Measurements from ENCODE around the gene MEF2A. TPM values are rescaled to one million over a fixed set of nuclear protein-coding genes. Genes with fewer than 3 reads are reported as not detected.
A peak's percentile ranks its signal among the peaks of the same experiment; 100 is the strongest.

The MEF2A gene
- total and polyA plus RNA-seq, 8 donors = 9.2 to 24.4 (median 15.9) TPM

GRCh38 chr15:99681990-99682389 is 116.2 kb downstream of the MEF2A start:
- intact Hi-C loops (cut with DNase I) = no loop called here
- H3K27me3 ChIP-seq = no peaks in the 10 kb centered on the region
- no peak overlapping the region for H3K4me3 ChIP-seq
- no peak overlapping the region for H3K27ac ChIP-seq
- no peaks in the 10 kb centered on the region for H3K9me3 ChIP-seq
- DNase-seq = no peak
- FAIRE-seq = no peak
- 89 to 93% methylated on average over 1 of the region's 1 CpG for WGBS, 2 donors
- H3K4me1 ChIP-seq = no peaks in the 10 kb centered on the region
- ATAC-seq = no peak
- TF ChIP-seq, protein P1, sequence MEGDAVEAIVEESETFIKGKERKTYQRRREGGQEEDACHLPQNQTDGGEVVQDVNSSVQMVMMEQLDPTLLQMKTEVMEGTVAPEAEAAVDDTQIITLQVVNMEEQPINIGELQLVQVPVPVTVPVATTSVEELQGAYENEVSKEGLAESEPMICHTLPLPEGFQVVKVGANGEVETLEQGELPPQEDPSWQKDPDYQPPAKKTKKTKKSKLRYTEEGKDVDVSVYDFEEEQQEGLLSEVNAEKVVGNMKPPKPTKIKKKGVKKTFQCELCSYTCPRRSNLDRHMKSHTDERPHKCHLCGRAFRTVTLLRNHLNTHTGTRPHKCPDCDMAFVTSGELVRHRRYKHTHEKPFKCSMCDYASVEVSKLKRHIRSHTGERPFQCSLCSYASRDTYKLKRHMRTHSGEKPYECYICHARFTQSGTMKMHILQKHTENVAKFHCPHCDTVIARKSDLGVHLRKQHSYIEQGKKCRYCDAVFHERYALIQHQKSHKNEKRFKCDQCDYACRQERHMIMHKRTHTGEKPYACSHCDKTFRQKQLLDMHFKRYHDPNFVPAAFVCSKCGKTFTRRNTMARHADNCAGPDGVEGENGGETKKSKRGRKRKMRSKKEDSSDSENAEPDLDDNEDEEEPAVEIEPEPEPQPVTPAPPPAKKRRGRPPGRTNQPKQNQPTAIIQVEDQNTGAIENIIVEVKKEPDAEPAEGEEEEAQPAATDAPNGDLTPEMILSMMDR (IDR thresholded peaks at IDR 0.05) = no peak
- H3K36me3 ChIP-seq = peaks cover 0 to 2% (median 0%) of the 10 kb centered on the region in 3 donors

DNA sequence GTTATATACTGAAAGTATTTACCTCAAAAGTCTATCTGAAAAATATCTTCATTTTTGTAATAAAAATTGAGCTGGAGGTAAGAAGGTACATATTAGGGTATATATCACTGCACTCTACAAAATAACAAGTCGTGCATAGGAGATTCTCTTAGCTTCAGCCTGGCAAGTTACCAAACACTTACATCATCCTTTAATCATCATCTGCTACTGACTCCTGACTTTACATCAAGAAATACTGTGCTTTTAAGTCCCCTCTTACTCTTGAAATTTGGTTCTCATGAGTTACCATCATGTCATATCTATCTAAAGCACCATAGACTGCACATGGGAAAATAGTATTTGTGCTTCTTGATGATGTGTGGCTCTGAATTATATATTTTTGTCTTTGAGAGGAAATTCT is 116.7 kb downstream of the MEF2A start:
- no peaks in the 10 kb centered on the region for H3K9me3 ChIP-seq
- intact Hi-C loops (cut with DNase I) = no loop called here
- TF ChIP-seq, protein P1 (IDR thresholded peaks at IDR 0.05) = no peak
- ATAC-seq (peak in 1 of 4 donors; percentile 39), DNase-seq (no peak), FAIRE-seq (no peak)
- no peaks in the 10 kb centered on the region for H3K27me3 ChIP-seq
- no peak overlapping the region for H3K27ac ChIP-seq
- 0 to 68% methylated on average over 1 of the region's 1 CpG for WGBS, 2 donors
- H3K4me3 ChIP-seq = no peak overlapping the region
- H3K36me3 ChIP-seq = no peaks in the 10 kb centered on the region
- H3K4me1 ChIP-seq = no peaks in the 10 kb centered on the region

GRCh38 chr15:99683000-99683670 is 117.4 kb downstream of the MEF2A start:
- Histone ChIP-seq H3K27me3 (no peaks in the 10 kb centered on the region), H3K9me3 (no peaks in the 10 kb centered on the region), H3K4me1 (no peaks in the 10 kb centered on the region), H3K27ac (no peak overlapping the region), H3K4me3 (no peak overlapping the region), H3K36me3 (no peaks in the 10 kb centered on the region)
- DNase-seq = no peak
- ATAC-seq = no peak
- intact Hi-C loops (cut with DNase I) = no loop called here
- TF ChIP-seq, protein P1 (IDR thresholded peaks at IDR 0.05) = no peak
- WGBS, 2 donors = 89 to 95% methylated on average over 9 of the region's 9 CpGs
- FAIRE-seq = no peak

- ATAC-seq = no peak
- no peak overlapping the region for H3K4me3 ChIP-seq
- H3K27ac ChIP-seq = no peak overlapping the region
- no peaks in the 10 kb centered on the region for H3K9me3 ChIP-seq
- TF ChIP-seq, protein P1 (IDR thresholded peaks at IDR 0.05) = no peak
- no peak for DNase-seq
- FAIRE-seq = no peak
- H3K36me3 ChIP-seq = peaks cover 0 to 11% (median 0%) of the 10 kb centered on the region in 3 donors
- H3K27me3 ChIP-seq = no peaks in the 10 kb centered on the region
- no peaks in the 10 kb centered on the region for H3K4me1 ChIP-seq
- 98 to 100% methylated on average over 1 of the region's 1 CpG for WGBS, 2 donors
- intact Hi-C loops (cut with DNase I) = no loop called here
Measured at GRCh38 chr15:99686290-99686689, 120.5 kb downstream of the MEF2A start.

DNA sequence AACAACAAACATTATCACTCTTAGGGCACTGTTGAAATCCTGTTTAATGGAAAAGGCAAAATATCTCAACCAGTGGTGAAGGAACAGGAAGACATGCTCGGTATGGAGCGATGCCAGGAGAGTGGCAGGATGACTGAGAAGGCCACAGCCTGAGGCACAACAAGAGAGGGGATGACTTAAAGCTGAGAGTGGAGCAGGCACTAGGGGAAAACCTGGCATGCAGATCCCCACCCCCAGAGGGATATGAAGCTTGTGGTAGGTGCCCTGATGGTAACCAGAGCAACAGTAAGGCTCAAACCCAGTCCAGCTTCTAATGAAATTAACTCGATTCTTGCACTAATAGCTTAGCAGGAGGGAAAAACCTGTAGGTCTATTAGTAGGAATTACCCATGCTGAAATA is 127.0 kb downstream of the MEF2A start:
- FAIRE-seq = no peak
- TF ChIP-seq, protein P1 (IDR thresholded peaks at IDR 0.05) = no peak
- Histone ChIP-seq H3K9me3 (no peaks in the 10 kb centered on the region), H3K4me1 (no peaks in the 10 kb centered on the region), H3K27ac (no peak overlapping the region), H3K27me3 (no peaks in the 10 kb centered on the region), H3K36me3 (peaks cover 0 to 35% (median 0%) of the 10 kb centered on the region in 3 donors), H3K4me3 (no peak overlapping the region)
- ATAC-seq = peak in 2 of 4 donors; percentile 24 to 59
- no peak for DNase-seq
- 92% methylated on average over 3 of the region's 3 CpGs for WGBS, 2 donors
- intact Hi-C loops (cut with DNase I) = no loop called here
